ENCODE data around the gene BBS9.

BBS9 gene

DNA sequence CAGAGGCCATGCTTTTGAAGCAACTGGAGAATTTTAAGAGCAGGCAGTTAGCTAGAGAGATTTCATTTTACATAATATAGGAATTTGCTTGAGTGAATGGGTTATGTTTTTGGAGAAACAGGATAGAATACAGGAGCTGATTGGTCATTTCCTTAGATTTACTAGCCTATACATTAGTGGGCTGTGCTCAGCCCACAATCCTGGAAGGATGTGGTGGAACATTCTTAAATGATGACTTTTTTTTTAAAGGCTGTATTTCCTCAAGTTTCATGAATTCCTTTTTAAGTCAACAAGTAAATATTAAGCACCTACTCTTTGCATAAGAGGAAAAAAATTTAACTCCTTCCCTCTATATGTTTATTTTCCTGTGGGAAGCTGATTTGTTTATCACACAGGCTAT, 461.6 kb downstream of the BBS9 start:
- no peak for TF ChIP-seq EZH2phosphoT487 (IDR thresholded peaks at IDR 0.05; ENCODE audit: low read depth)
- TF ChIP-seq, protein P1, sequence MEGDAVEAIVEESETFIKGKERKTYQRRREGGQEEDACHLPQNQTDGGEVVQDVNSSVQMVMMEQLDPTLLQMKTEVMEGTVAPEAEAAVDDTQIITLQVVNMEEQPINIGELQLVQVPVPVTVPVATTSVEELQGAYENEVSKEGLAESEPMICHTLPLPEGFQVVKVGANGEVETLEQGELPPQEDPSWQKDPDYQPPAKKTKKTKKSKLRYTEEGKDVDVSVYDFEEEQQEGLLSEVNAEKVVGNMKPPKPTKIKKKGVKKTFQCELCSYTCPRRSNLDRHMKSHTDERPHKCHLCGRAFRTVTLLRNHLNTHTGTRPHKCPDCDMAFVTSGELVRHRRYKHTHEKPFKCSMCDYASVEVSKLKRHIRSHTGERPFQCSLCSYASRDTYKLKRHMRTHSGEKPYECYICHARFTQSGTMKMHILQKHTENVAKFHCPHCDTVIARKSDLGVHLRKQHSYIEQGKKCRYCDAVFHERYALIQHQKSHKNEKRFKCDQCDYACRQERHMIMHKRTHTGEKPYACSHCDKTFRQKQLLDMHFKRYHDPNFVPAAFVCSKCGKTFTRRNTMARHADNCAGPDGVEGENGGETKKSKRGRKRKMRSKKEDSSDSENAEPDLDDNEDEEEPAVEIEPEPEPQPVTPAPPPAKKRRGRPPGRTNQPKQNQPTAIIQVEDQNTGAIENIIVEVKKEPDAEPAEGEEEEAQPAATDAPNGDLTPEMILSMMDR (IDR thresholded peaks at IDR 0.05; ENCODE audit: low read depth, low read length) = no peak

DNA sequence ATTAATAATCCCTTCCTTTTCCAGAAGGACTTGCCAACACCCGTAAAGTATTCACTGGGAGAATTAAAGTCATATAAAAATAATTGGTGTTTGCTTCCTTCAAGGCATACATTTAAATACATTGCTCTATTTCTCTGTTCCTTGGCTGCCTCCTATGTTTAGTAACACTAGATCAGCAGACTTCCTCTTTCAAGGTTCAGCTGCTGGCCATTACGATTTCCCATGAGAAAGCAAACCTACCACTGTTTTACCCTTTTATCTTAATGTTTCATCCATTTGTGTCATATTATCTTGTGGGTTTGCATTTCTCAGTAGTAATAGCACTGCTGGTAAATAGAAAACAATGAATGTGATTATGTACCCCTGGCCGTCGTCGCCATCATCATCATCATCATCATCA, 462.1 kb downstream of the BBS9 start:
- no peaks in the 10 kb centered on the region for H3K27me3 ChIP-seq (ENCODE audit: low read depth, low read length)
- no peaks in the 10 kb centered on the region for H3K79me2 ChIP-seq (ENCODE audit: low read length)
- H3K9ac ChIP-seq (ENCODE audit: low read length) = no peak overlapping the region
- peaks cover 7% of the 10 kb centered on the region for H3K4me1 ChIP-seq (ENCODE audit: low read length)
- H3K4me2 ChIP-seq (ENCODE audit: low read length) = no peak overlapping the region
- no peak overlapping the region for H3K4me3 ChIP-seq (ENCODE audit: low read length)
- H2AFZ ChIP-seq (ENCODE audit: low read depth, low read length) = no peak overlapping the region
- H3K36me3 ChIP-seq (replicated peaks; ENCODE audit: low read depth, low read length) = no peaks in the 10 kb centered on the region
- H3K9me3 ChIP-seq (ENCODE audit: insufficient read depth, low read length) = no peaks in the 10 kb centered on the region
- no peak overlapping the region for H3K27ac ChIP-seq (ENCODE audit: low read length)
- no peaks in the 10 kb centered on the region for H4K20me1 ChIP-seq (ENCODE audit: insufficient read depth, low read length)
- no peak for TF ChIP-seq EZH2phosphoT487 (IDR thresholded peaks at IDR 0.05; ENCODE audit: low read depth)
- TF ChIP-seq, protein P1 (IDR thresholded peaks at IDR 0.05; ENCODE audit: low read depth, low read length) = no peak

More for the DNA sequence above, 461.6 kb downstream of the BBS9 start:
- H4K20me1 ChIP-seq (ENCODE audit: insufficient read depth, low read length) = no peaks in the 10 kb centered on the region
- H3K9me3 ChIP-seq (ENCODE audit: insufficient read depth, low read length) = no peaks in the 10 kb centered on the region
- H2AFZ ChIP-seq (ENCODE audit: low read depth, low read length) = no peak overlapping the region
- no peak overlapping the region for H3K27ac ChIP-seq (ENCODE audit: low read length)
- H3K4me2 ChIP-seq (ENCODE audit: low read length) = no peak overlapping the region
- no peaks in the 10 kb centered on the region for H3K79me2 ChIP-seq (ENCODE audit: low read length)
- no peaks in the 10 kb centered on the region for H3K27me3 ChIP-seq (ENCODE audit: low read depth, low read length)
- H3K36me3 ChIP-seq (replicated peaks; ENCODE audit: low read depth, low read length) = no peaks in the 10 kb centered on the region
- H3K4me1 ChIP-seq (ENCODE audit: low read length) = peaks cover 7% of the 10 kb centered on the region
- H3K4me3 ChIP-seq (ENCODE audit: low read length) = no peak overlapping the region
- H3K9ac ChIP-seq (ENCODE audit: low read length) = no peak overlapping the region

GRCh38 chr7:33592718-33593117, 463.4 kb downstream of the BBS9 start:
- H3K9ac ChIP-seq (ENCODE audit: low read length) = no peak overlapping the region
- no peak for TF ChIP-seq EZH2phosphoT487 (IDR thresholded peaks at IDR 0.05; ENCODE audit: low read depth)
- TF ChIP-seq, protein P1 (IDR thresholded peaks at IDR 0.05; ENCODE audit: low read depth, low read length) = no peak
- H3K4me1 ChIP-seq (ENCODE audit: low read length) = peaks cover 7% of the 10 kb centered on the region

GRCh38 chr7:33593611-33594010, 464.2 kb downstream of the BBS9 start:
- Histone ChIP-seq H3K36me3 (replicated peaks; ENCODE audit: low read depth, low read length) (no peaks in the 10 kb centered on the region), H4K20me1 (ENCODE audit: insufficient read depth, low read length) (no peaks in the 10 kb centered on the region), H2AFZ (ENCODE audit: low read depth, low read length) (no peak overlapping the region), H3K9ac (ENCODE audit: low read length) (no peak overlapping the region), H3K27me3 (ENCODE audit: low read depth, low read length) (no peaks in the 10 kb centered on the region), H3K79me2 (ENCODE audit: low read length) (no peaks in the 10 kb centered on the region), H3K4me1 (ENCODE audit: low read length) (peaks cover 7% of the 10 kb centered on the region), H3K27ac (ENCODE audit: low read length) (no peak overlapping the region), H3K9me3 (ENCODE audit: insufficient read depth, low read length) (no peaks in the 10 kb centered on the region), H3K4me2 (ENCODE audit: low read length) (no peak overlapping the region), H3K4me3 (ENCODE audit: low read length) (no peak overlapping the region)
- TF ChIP-seq, protein P1 (IDR thresholded peaks at IDR 0.05; ENCODE audit: low read depth, low read length) = no peak
- no peak for TF ChIP-seq EZH2phosphoT487 (IDR thresholded peaks at IDR 0.05; ENCODE audit: low read depth)

More at GRCh38 chr7:33592718-33593117, 463.4 kb downstream of the BBS9 start:
- H3K9me3 ChIP-seq (ENCODE audit: insufficient read depth, low read length) = no peaks in the 10 kb centered on the region
- no peak overlapping the region for H2AFZ ChIP-seq (ENCODE audit: low read depth, low read length)
- H3K27ac ChIP-seq (ENCODE audit: low read length) = no peak overlapping the region
- H3K4me2 ChIP-seq (ENCODE audit: low read length) = no peak overlapping the region
- no peaks in the 10 kb centered on the region for H3K27me3 ChIP-seq (ENCODE audit: low read depth, low read length)
- H3K36me3 ChIP-seq (replicated peaks; ENCODE audit: low read depth, low read length) = no peaks in the 10 kb centered on the region
- no peaks in the 10 kb centered on the region for H4K20me1 ChIP-seq (ENCODE audit: insufficient read depth, low read length)
- no peak overlapping the region for H3K4me3 ChIP-seq (ENCODE audit: low read length)
- H3K79me2 ChIP-seq (ENCODE audit: low read length) = no peaks in the 10 kb centered on the region

Measured in OCI-LY3 (cell line).